Neutrophil (primary cell): ENCODE data around the gene AGAP1.

Source experiments
- H3K27ac ChIP-seq: fragments of 200-600 bp; sonication (generic); 2 replicates; pipeline ENCODE4 v1.5.1; 2016; ENCODE audit warnings: mild to moderate bottlenecking, moderate library complexity
- H3K27me3 ChIP-seq: fragments of 200-600 bp; sonication (generic); 2 replicates; pipeline ENCODE4 v1.6.0; 2016; ENCODE audit warnings: mild to moderate bottlenecking
- H3K36me3 ChIP-seq: fragments of 200-600 bp; sonication (generic); 2 replicates; pipeline ENCODE4 v1.5.1; 2017
- H3K4me1 ChIP-seq, 2 experiments: fragments of 200-600 bp in 1 of 2; sonication (generic) in 1 of 2; 1 replicate in 1 of 2; 2 replicates in 1 of 2; pipeline versions ENCODE4 v1.5.1 to v1.6.1; 2013 to 2016; ENCODE audit warnings: low read depth in 1 of 2, low read length in 1 of 2, mild to moderate bottlenecking in 1 of 2, moderate library complexity in 1 of 2; ENCODE audit not compliant: control insufficient read depth in 1 of 2, insufficient read depth in 1 of 2
- H3K4me3 ChIP-seq, 2 experiments: fragments of 200-600 bp in 1 of 2; sonication (generic) in 1 of 2; 1 replicate in 1 of 2; 2 replicates in 1 of 2; pipeline ENCODE4 v1.5.1; 2013 to 2016; ENCODE audit warnings: low read depth in 1 of 2, low read length in 1 of 2, mild to moderate bottlenecking in 1 of 2, moderate library complexity in 1 of 2
- H3K9me3 ChIP-seq: fragments of 200-600 bp; sonication (generic); 2 replicates; pipeline ENCODE4 v1.5.1; 2016
- TF ChIP-seq, protein P1 (sequence below): fragments of 200-600 bp; sonication (generic); IDR thresholded peaks from 2 replicates; pipeline ENCODE4 v1.5.1; 2016; ENCODE audit warnings: antibody characterized with exemption

AGAP1 gene

DNA sequence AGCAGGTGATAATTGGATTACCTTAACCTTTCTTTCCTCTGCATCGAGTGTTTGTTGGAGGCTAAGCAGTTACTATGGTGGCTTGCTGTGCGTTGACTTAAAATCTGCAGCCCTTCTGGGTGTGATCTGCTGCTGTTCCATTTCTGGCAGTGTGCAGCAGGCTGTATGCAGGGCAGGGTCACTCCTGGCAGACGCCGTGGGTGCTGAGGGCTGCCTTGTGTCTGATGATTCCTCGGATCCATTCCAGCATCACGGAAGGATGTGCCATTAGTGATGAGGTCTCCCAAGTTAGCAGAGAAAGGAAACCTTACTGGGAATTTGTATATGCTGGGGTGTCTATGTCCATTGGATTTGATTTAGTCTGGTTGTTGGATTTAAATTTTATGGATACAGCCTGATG, 310.8 kb downstream of the AGAP1 start:
- no peak overlapping the region for H3K27ac ChIP-seq
- no peaks in the 10 kb centered on the region for H3K36me3 ChIP-seq
- no peaks in the 10 kb centered on the region for H3K9me3 ChIP-seq
- TF ChIP-seq, protein P1, sequence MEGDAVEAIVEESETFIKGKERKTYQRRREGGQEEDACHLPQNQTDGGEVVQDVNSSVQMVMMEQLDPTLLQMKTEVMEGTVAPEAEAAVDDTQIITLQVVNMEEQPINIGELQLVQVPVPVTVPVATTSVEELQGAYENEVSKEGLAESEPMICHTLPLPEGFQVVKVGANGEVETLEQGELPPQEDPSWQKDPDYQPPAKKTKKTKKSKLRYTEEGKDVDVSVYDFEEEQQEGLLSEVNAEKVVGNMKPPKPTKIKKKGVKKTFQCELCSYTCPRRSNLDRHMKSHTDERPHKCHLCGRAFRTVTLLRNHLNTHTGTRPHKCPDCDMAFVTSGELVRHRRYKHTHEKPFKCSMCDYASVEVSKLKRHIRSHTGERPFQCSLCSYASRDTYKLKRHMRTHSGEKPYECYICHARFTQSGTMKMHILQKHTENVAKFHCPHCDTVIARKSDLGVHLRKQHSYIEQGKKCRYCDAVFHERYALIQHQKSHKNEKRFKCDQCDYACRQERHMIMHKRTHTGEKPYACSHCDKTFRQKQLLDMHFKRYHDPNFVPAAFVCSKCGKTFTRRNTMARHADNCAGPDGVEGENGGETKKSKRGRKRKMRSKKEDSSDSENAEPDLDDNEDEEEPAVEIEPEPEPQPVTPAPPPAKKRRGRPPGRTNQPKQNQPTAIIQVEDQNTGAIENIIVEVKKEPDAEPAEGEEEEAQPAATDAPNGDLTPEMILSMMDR, result no peak
- H3K27me3 ChIP-seq, result no peaks in the 10 kb centered on the region
- no peak overlapping the region for H3K4me3 ChIP-seq
- H3K4me1 ChIP-seq, result no peaks in the 10 kb centered on the region

DNA sequence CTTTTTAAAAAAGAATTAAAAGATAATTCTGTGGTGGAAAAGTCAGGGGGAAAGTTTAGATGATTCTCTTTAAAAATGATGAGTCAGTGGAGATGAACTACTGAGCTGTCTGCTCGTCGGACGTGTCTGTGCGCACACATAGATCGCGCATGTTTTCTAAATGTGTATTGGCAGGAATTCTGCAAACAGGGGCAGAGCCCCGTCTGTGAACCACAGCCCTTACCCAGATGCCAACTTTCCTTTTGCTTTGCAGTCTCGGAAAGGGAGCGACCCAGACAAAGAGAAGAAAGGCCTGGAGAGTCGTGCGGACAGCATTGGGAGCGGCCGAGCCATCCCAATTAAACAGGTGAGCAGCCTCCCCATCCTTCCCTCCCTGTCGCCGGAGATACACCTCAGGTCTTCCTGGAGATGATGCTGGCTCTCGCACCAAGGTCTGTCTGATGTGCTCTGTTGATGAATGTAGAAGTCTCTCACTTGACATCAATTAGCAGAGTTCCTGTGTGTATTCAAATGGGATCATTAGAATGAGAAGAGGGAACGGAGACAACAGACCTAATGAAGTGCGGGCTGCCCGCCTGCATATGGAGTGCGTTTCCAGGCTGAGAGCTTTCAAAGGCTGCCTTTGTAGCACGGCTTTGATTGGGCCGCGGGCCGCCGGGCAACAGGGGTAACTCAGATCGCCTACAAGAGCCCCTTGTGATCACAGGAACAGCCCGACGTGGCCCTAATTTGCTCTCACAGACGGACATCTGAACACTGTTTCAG, 313.3 kb downstream of the AGAP1 start:
- TF ChIP-seq, protein P1, result no peak
- no peak overlapping the region for H3K4me3 ChIP-seq
- no peaks in the 10 kb centered on the region for H3K27me3 ChIP-seq
- H3K27ac ChIP-seq, result no peak overlapping the region
- no peaks in the 10 kb centered on the region for H3K9me3 ChIP-seq
- H3K4me1 ChIP-seq, result no peaks in the 10 kb centered on the region
- no peaks in the 10 kb centered on the region for H3K36me3 ChIP-seq

DNA sequence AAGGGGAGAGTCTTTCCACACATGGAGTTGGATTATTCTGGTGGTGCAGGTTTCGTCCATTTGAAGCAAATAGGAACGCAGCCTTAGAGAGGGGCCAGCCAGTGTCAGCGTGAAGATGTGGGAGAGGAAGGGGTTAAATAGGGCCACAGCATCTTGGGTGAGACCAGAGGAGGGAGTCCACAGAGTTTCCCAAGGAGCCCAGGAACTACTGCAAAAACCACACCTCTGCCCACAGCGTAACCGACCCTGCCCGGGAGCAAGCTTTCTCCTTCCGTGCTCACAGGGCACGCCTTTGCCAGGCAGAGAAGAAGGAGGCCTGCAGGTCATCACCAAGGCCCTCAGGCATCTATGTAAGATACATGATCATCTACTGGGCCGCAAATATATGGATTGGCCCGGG, 314.5 kb downstream of the AGAP1 start:
- TF ChIP-seq, protein P1, result no peak
- H3K36me3 ChIP-seq, result no peaks in the 10 kb centered on the region

DNA sequence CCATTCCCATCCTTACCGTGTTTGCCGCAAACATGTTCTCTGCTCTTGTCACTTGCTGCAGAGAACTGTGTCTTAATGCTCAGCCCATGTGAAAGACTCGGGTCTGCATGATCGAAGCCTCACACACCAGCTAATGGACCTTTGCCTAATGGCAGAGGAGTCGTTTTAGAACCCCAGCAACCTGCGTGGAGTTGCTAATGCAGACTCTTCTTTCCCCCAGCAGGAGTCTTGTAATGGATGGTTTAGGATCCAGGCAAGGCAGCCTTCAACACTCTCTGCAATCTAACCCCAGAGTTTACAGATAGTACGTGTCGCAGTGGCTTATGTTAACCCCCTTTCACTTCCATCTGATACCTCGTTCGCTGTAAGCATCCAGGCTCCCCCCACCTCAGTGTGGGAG, 316.4 kb downstream of the AGAP1 start:
- Histone ChIP-seq H3K36me3 (no peaks in the 10 kb centered on the region), H3K27ac (no peak overlapping the region), H3K27me3 (no peaks in the 10 kb centered on the region), H3K9me3 (no peaks in the 10 kb centered on the region), H3K4me1 (no peaks in the 10 kb centered on the region), H3K4me3 (no peak overlapping the region)
- TF ChIP-seq, protein P1, result no peak

More for the DNA sequence above, 314.5 kb downstream of the AGAP1 start:
- H3K4me1 ChIP-seq, result no peaks in the 10 kb centered on the region
- H3K27me3 ChIP-seq, result no peaks in the 10 kb centered on the region
- H3K4me3 ChIP-seq, result no peak overlapping the region
- no peaks in the 10 kb centered on the region for H3K9me3 ChIP-seq
- H3K27ac ChIP-seq, result no peak overlapping the region

DNA sequence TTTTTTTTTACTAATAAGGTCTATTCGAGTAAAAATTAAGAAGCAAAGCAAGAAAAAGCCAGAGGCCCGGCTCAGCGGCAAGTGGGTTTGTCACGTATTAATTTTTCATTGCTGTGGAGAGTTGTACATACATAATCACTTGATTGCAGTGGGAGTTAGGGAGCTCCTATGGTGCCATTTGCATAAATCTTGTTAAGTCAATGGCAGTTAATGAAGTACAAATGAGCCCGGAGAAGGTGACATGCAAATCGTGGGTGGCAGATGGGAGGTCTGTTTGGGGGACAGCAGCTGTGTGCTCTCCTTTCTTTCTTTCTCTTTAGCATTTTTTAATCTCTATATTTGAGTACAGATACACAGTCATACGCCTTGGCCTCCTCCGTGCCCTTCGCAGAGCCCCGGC, 317.0 kb downstream of the AGAP1 start:
- no peaks in the 10 kb centered on the region for H3K27me3 ChIP-seq
- no peaks in the 10 kb centered on the region for H3K36me3 ChIP-seq

More for the DNA sequence above, 317.0 kb downstream of the AGAP1 start:
- Histone ChIP-seq H3K27ac (no peak overlapping the region), H3K4me3 (no peak overlapping the region), H3K4me1 (no peaks in the 10 kb centered on the region), H3K9me3 (no peaks in the 10 kb centered on the region)
- TF ChIP-seq, protein P1, result no peak
